NCI-H345 treated with DMSO at 0.1 percent for 48 hours (cell line): ENCODE measurements around the gene VAMP1.
"Not testable (repeated sequence)": the region's sequence is repeated elsewhere in the genome, so short reads cannot be mapped to it uniquely, and the experiment has no call there.

Experiments used
- DNase-seq: peaks from one replicate; lab custom pipeline; 2025; ENCODE audit not compliant: unreplicated experiment; lab: John Stamatoyannopoulos, UW

VAMP1 gene

GRCh38 chr12:6451348-6452244 lies 18.9 kb downstream of the VAMP1 start, which contains the start of gene TAPBPL:
Gene TAPBPL, plus strand, starts transcription at chr12:6452042. Its CDS starts 207 bp downstream, at chr12:6452249.
- DNase-seq = peak; percentile 85

- no peak for DNase-seq
These were observed 19.6 kb downstream of the VAMP1 start for GRCh38 chr12:6450869-6451347.

GRCh38 chr12:6450091-6450868 lies 20.2 kb downstream of the VAMP1 start:
- no peak for DNase-seq

- no peak for DNase-seq
These were observed 25.5 kb downstream of the VAMP1 start, which contains the start of gene CD27 for GRCh38 chr12:6444704-6445688. Gene CD27, plus strand, starts transcription at chr12:6444955. Its CDS starts 141 bp downstream, at chr12:6445096.

GRCh38 chr12:6444031-6444430 lies 26.4 kb downstream of the VAMP1 start:
- no peak for DNase-seq

- DNase-seq = no peak
These were observed 27.0 kb downstream of the VAMP1 start for GRCh38 chr12:6443361-6443983.

GRCh38 chr12:6442836-6443235 lies 27.6 kb downstream of the VAMP1 start:
- no peak for DNase-seq

GRCh38 chr12:6440391-6440790 lies 30.1 kb downstream of the VAMP1 start:
- no peak for DNase-seq

GRCh38 chr12:6438345-6438744 lies 32.1 kb downstream of the VAMP1 start:
- DNase-seq = no peak

- no peak for DNase-seq
These were observed 32.9 kb downstream of the VAMP1 start for GRCh38 chr12:6437586-6437985.

- DNase-seq = no peak
These were observed 34.3 kb downstream of the VAMP1 start for GRCh38 chr12:6435961-6436715.

GRCh38 chr12:6434205-6435140 lies 36.0 kb downstream of the VAMP1 start:
- no peak for DNase-seq

- no peak for DNase-seq
These were observed 37.5 kb downstream of the VAMP1 start for GRCh38 chr12:6432991-6433390.

- DNase-seq = no peak
These were observed 40.1 kb downstream of the VAMP1 start for GRCh38 chr12:6430124-6430989.

GRCh38 chr12:6428326-6428725 lies 42.2 kb downstream of the VAMP1 start:
- DNase-seq = no peak

GRCh38 chr12:6427796-6428195 lies 42.7 kb downstream of the VAMP1 start:
- DNase-seq = not testable (repeated sequence)
